ENCODE measurements around the gene ARHGAP28.
A peak's percentile ranks its signal among the peaks of the same experiment; 100 is the strongest.

The ARHGAP28 gene

DNA sequence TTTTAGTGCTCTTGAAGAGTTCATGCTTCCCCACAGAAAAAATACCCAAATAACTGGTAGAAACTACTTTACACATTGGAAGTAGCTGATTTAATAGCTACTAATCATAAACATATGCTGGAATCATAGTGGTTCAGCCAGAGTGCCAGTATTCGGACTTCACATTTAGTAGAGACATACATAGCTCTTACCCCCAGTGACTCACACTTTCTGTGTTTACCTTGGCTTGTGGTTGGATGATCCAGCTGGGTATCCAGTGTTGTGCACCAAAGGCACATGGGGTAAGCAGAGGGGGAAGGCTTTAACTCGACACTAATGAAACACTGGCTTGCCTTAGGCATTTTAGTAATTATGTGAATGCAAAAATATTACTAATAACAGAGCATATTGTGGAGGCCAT is 18.1 kb downstream of the ARHGAP28 start:
- H3K27ac ChIP-seq, result peak overlapping the region; percentile 85
- H3K36me3 ChIP-seq (replicated peaks), result no peaks in the 10 kb centered on the region
- H3K4me3 ChIP-seq (ENCODE audit: low read depth, low read length), result no peak overlapping the region
- no peaks in the 10 kb centered on the region for H3K27me3 ChIP-seq (replicated peaks)
- DNase-seq, result peak; percentile 97
- TF ChIP-seq, protein P1, sequence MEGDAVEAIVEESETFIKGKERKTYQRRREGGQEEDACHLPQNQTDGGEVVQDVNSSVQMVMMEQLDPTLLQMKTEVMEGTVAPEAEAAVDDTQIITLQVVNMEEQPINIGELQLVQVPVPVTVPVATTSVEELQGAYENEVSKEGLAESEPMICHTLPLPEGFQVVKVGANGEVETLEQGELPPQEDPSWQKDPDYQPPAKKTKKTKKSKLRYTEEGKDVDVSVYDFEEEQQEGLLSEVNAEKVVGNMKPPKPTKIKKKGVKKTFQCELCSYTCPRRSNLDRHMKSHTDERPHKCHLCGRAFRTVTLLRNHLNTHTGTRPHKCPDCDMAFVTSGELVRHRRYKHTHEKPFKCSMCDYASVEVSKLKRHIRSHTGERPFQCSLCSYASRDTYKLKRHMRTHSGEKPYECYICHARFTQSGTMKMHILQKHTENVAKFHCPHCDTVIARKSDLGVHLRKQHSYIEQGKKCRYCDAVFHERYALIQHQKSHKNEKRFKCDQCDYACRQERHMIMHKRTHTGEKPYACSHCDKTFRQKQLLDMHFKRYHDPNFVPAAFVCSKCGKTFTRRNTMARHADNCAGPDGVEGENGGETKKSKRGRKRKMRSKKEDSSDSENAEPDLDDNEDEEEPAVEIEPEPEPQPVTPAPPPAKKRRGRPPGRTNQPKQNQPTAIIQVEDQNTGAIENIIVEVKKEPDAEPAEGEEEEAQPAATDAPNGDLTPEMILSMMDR (IDR thresholded peaks at IDR 0.05; ENCODE audit: low read depth, low read length, missing control alignments), result no peak
- in situ Hi-C loops (cut with HindIII; ENCODE audit: low pct_ligation_motif_present, low sequenced_read_pairs), result loop anchor here (25.0 kb wide), 1 partner anchor 110 kb away; no protein-coding TSS in a partner anchor

DNA sequence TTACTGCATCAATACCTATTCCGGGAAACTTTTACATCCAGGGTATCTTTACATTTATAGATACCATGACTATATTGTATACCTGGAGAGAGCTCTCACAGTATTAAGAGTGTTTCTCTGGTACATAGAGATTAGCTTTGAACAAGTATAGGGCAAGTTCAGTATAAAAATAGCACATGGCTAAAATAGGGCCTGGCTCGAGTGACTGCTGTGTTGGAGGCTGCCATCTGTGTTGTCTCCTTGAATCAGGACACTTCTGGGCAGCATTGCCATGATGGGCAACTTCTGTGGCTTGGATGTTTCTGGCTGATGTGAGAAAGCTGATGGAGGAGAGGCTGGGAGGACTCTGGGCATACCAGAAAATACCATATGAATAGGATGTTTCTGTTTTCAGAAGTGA is 18.7 kb downstream of the ARHGAP28 start:
- no peak for DNase-seq
- TF ChIP-seq, protein P1 (IDR thresholded peaks at IDR 0.05; ENCODE audit: low read depth, low read length, missing control alignments), result no peak
- Histone ChIP-seq H3K4me3 (ENCODE audit: low read depth, low read length) (no peak overlapping the region), H3K36me3 (replicated peaks) (no peaks in the 10 kb centered on the region), H3K27ac (peak overlapping the region; percentile 85), H3K27me3 (replicated peaks) (no peaks in the 10 kb centered on the region)
- in situ Hi-C loops (cut with HindIII; ENCODE audit: low pct_ligation_motif_present, low sequenced_read_pairs), result loop anchor here (25.0 kb wide), 1 partner anchor 111 kb away; no protein-coding TSS in a partner anchor

DNA sequence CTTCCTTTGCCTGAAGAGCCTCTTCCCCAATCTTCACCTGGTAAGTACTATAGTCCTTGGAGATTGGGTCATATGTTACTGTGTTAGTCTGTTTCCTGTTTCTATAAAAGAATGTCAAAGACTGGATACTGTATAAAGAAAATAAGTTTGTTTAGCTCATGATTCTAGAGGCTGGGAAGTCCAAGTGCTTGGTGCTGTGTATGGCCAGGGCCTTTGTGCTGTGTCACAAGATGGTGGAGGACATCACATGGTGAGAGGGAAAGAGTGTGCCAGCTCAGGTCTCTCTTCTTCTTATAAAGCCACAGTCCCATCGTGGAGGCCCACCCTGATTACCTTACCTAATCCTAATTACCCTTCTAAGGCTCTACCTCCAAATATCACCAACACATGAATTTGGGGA is 20.9 kb downstream of the ARHGAP28 start:
- no peaks in the 10 kb centered on the region for H3K36me3 ChIP-seq (replicated peaks)
- TF ChIP-seq, protein P1 (IDR thresholded peaks at IDR 0.05; ENCODE audit: low read depth, low read length, missing control alignments), result no peak
- DNase-seq, result no peak
- H3K27ac ChIP-seq, result no peak overlapping the region
- H3K4me3 ChIP-seq (ENCODE audit: low read depth, low read length), result no peak overlapping the region
- in situ Hi-C loops (cut with HindIII; ENCODE audit: low pct_ligation_motif_present, low sequenced_read_pairs), result no loop called here
- no peaks in the 10 kb centered on the region for H3K27me3 ChIP-seq (replicated peaks)

DNA sequence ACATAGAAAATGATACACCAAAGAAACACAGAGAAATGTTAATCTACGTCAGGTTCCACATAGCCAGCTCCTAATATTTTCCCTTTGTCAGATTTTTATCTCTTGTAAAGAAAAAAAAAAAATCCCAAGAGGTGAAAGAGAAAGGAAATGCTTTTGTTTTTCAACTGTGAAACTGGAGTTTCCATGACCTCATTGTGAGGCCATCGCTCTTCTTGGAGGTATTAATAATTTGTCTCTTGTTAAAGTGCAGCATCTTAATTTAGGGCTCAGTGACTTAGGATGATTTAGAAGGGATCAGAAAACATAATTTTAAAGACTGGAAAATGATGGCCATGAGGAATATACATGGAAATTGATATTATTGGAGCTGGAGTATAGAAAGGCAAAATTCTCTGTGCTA is 21.7 kb downstream of the ARHGAP28 start:
- peak overlapping the region; percentile 96 for H3K27ac ChIP-seq
- in situ Hi-C loops (cut with HindIII; ENCODE audit: low pct_ligation_motif_present, low sequenced_read_pairs), result no loop called here
- no peak for DNase-seq
- H3K27me3 ChIP-seq (replicated peaks), result no peaks in the 10 kb centered on the region
- TF ChIP-seq, protein P1 (IDR thresholded peaks at IDR 0.05; ENCODE audit: low read depth, low read length, missing control alignments), result no peak
- H3K4me3 ChIP-seq (ENCODE audit: low read depth, low read length), result no peak overlapping the region
- no peaks in the 10 kb centered on the region for H3K36me3 ChIP-seq (replicated peaks)

DNA sequence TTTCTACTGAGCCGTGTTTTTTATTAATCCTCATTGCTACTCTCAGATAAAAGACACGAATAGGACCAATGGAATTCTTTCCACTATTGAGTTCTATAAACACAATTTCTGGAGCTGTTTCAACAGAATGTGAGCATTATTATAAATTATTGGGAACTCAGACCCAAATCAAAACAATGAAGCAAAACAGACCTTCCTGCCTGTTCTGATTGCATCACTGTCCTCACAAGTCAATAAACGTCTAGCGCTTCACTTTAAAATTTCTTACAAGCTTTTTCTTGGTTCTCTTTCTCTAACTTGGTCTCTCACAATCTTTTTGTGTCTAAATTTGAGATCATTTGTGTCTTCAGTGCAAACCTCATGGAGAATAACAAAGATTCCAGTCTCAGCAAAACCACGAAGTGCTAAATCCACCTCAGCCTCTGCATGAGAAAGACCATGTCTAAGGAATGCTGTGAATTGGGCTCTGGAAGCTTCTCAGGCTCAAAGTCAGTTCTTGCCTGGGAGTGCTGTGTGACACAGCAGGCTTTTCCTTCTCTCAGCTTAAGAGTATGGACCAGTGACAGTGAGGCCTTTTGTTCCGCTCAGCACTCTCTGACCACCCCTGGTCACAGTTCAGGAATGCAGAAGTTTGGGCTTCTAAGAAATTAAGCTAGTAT is 22.8 kb downstream of the ARHGAP28 start:
- in situ Hi-C loops (cut with HindIII; ENCODE audit: low pct_ligation_motif_present, low sequenced_read_pairs), result no loop called here
- no peak overlapping the region for H3K4me3 ChIP-seq (ENCODE audit: low read depth, low read length)
- TF ChIP-seq, protein P1 (IDR thresholded peaks at IDR 0.05; ENCODE audit: low read depth, low read length, missing control alignments), result no peak
- H3K27ac ChIP-seq, result peak overlapping the region; percentile 96
- no peaks in the 10 kb centered on the region for H3K27me3 ChIP-seq (replicated peaks)
- H3K36me3 ChIP-seq (replicated peaks), result no peaks in the 10 kb centered on the region
- DNase-seq, result peak; percentile 92

DNA sequence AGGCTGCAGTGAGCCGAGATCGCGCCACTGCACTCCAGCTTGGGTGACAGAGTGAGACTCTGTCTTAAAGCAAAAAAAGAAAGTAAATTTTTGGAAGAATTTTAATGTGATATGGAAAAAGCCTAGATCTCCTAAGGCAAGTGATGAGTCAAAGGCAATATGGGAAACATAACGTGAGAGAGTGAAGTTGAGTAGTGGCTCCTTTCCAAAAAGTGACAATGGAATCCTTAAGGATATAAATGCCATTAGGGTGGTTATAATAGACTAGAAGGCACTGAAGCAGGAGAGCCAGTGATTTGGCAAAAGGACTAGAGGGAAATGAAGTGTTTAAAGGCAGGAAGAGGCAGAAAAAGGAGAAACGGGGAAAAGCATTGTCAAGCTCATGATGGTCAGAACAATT is 25.6 kb downstream of the ARHGAP28 start:
- no peak overlapping the region for H3K27ac ChIP-seq
- TF ChIP-seq, protein P1 (IDR thresholded peaks at IDR 0.05; ENCODE audit: low read depth, low read length, missing control alignments), result no peak
- H3K4me3 ChIP-seq (ENCODE audit: low read depth, low read length), result no peak overlapping the region
- no peak for DNase-seq
- H3K27me3 ChIP-seq (replicated peaks), result no peaks in the 10 kb centered on the region
- in situ Hi-C loops (cut with HindIII; ENCODE audit: low pct_ligation_motif_present, low sequenced_read_pairs), result no loop called here
- no peaks in the 10 kb centered on the region for H3K36me3 ChIP-seq (replicated peaks)
